HG03571 (cell line): Measurements from ENCODE around the gene NT5M.

ENCODE experiments used
- ATAC-seq: cut with Tn5 transposase; IDR thresholded peaks from one replicate; pipeline ENCODE4 v1.9.1; 2021; ENCODE audit not compliant: unreplicated experiment

Gene NT5M

DNA sequence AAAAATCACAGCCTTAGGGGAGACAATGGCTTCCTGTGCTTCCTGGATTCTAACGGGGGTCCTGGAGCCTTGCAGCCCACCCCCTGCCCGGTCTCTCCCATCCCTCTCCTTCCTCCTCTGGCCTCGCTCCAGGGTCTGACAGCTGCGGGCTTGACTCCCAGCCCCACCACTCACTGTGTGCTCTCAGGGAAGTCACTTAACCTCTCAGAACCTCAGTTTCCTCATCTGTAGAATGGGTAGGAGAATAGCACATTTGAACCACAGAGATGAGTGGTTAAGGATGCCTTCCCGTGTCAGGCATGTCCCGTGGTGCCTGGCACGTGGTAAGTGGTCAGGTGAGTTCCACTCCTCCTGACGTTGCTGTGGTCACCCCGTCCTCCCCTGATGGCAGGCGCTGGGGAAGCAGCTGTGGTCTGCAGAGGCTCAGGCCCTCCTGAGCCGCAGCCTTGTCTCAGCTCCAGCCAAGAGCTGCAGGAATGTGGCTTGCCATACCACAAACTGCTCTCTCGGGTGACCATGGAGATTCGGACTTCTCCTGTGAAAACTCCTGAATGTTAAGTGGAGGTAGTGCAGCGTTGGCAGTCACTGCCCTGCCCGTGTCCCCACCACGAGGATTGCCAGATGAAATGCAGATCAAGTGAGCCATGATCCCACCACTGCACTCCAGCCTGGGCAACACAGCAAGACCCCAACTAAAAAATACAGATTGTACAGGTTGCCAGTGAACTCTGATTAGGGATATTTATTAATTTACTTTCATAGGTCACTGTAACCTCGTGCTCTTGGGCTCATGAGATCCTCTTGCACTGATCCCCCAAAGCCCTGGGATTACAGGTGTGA, 85.7 kb downstream of the NT5M start:
- no peak for ATAC-seq

DNA sequence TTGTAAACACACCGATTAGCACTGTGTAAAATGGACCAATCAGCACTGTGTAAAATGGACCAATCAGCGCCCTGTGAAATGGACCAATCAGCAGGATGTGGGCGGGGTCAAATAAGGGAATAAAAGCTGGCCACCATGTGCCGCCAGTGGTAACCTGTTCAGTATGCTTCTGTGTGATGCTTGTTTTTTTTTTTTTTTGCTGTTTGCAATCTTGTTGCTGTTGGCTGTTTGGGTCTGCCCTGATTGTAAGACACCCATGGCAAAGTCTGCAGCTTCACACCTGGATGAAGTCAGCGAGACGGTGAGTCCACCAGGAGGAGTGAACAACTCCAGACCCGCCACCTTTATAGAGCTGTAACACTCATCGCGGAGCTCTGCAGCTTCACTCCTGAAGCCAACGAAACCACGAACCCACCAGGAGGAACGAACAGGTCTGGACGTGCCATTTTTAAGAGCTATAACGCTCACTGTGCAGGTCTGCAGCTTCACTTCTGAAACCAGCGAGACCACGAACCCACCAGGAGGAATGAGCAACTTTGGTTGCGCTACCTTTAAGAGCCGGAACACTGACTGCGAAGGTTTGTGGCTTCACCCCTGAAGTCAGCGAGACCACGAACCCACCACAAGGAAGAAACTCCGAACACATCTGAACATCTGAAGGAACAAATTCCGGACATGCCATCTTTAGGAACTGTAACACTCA, 88.6 kb downstream of the NT5M start:
- no peak for ATAC-seq

DNA sequence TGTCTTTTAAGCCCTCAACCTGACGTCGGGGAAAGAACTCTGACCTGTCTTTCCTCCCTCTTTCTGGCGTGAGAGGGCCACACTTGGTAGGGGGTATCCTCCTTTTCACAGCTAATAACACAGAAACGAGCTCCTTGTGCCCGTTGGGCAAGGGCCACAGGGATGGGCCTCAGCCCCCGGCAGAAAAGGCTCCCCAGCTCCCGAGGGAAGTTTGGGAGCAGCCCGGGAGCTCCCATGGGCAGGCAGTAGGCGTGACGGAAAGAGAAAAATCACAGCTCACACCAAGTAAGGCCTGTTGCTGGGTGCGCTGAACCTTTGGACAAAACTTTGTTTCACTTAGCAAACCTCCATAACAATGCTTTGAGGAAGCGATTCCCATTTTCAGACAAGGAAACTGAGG, 90.8 kb downstream of the NT5M start:
- ATAC-seq, result no peak

DNA sequence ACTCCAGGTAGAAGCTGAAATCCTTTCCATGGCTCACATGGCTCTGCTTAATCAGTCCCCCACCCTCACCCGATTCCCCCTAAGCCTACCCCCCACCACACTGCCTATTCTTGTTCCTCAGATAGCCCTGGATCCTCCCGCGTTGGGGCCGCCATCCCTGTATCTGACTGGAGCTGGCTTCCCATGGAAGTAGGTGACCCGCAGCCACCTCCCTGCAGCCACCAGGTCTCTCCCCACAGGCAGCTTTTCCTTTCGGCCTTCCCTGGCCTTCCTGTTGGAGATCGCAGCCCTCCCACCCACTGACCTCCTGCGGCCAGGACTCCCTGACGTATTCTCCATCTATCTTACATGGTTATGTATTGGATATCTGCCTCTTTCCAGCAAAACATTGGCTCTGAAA, 91.3 kb downstream of the NT5M start:
- ATAC-seq, result no peak

DNA sequence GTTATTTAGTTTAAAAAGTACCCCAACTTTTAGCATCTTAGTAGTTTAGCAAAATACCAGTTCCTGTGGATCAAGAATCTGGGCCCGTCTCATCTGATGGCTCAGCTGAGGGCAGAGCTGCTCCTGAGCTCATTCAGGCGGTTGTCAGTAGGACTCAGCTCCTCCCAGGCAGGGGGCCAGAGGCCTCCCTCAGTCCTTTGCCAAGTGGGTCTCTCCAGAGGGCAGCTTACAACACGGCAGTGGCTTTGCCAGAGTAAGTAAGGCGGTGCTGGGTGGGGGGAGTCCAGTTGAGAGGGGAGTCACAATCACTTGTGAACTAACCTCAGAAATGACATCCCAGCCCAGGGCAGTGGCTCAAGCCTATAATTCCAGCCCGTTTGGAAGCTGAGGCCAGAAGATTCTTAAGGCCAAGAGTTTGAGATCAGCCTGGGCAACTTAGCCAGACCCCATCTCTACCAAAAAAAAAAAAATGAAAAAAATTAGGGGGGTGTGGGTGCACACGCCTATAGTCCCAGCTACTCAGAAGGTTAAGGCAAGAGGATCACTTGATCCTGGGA, 92.2 kb downstream of the NT5M start:
- ATAC-seq, result no peak

DNA sequence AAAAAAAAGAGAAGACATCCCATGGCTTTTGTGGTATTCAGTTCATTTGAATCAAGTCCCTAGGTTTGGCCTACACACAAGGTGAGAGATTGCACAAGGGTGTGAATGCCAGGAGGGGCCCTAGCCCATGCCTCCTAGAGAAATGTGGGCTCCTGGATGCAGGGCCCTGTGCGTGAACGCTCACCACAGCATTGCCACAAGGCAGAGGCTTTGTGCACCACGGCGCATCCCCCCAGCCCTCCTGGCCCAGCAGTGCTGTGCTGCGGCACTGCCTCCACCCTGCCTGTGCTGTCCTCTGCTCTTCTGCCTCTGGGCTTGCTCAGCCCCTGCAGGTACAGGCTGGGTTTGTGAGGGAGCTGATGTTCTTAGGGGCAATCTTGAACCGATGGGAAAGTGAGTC, 92.7 kb downstream of the NT5M start:
- ATAC-seq, result no peak
